HCT116 (cell line): Measurements from ENCODE around the gene ABCB10. TPM values are rescaled to one million over a fixed set of nuclear protein-coding genes. Genes with fewer than 3 reads are reported as not detected.

Experiments
- ATAC-seq: fragments of 200-7000 bp; cut with Tn5 transposase; 2 replicates; pipeline ENCODE4 v1.9.1; 2020; ENCODE audit warnings: mild to moderate bottlenecking, moderate library complexity
- BruUV-seq: library from RNA; stranded (reverse); fragments of 400-500 nt; replicated peaks from 2 replicates; lab custom pipeline; 2021; lab: Mats Ljungman, UMichigan
- CTCF ChIA-PET: fragments of 300-600 bp; sonication (Branson Sonifier 250); formaldehyde crosslinking; loops from one replicate; lab custom pipeline; 2021; ENCODE audit warnings: antibody characterized with exemption; lab: Charles Lee
- POLR2A ChIA-PET: fragments of 300-600, 350-600 bp; sonication (Branson Sonifier 250); formaldehyde crosslinking; loops from one replicate; lab custom pipeline; 2021; ENCODE audit warnings: antibody characterized with exemption; lab: Charles Lee
- RAD21 ChIA-PET, 2 experiments: fragments of 300-600 bp; sonication (Branson Sonifier 250); formaldehyde crosslinking; loops; one replicate each; lab custom pipeline; 2023; ENCODE audit warnings: low total read pairs in 2 of 2; ENCODE audit not compliant: uncharacterized antibody in 2 of 2, unreplicated experiment in 2 of 2, low non-redundant PET in 1 of 2; lab: Charles Lee
- DNase-seq: peaks from one replicate; pipeline ENCODE4 v3.0.0-alpha.2; 2010; ENCODE audit warnings: low read depth, low spot score
- H2AFZ ChIP-seq: fragments of 200-600 bp; shearing (Covaris generic), sonication (generic); 2 replicates; pipeline ENCODE4 v1.6.1; 2017; ENCODE audit warnings: low read depth, mixed run types, mixed read lengths, antibody characterized with exemption, low read length; ENCODE audit not compliant: poor library complexity, severe bottlenecking
- H3K27ac ChIP-seq: 2 replicates; pipeline ENCODE4 v1.5.1; 2012; ENCODE audit warnings: low read depth, low read length
- H3K27me3 ChIP-seq: fragments of 200-600 bp; sonication (generic); 2 replicates; pipeline ENCODE4 v1.6.1; 2016; ENCODE audit warnings: mixed run types, low read length, mixed read lengths; ENCODE audit not compliant: insufficient read depth
- H3K36me3 ChIP-seq, 2 experiments: fragments of 200-500 bp in 1 of 2; fragments of 200-600 bp in 1 of 2; sonication (Bioruptor generic) in 1 of 2; sonication (generic) in 1 of 2; 2 replicates each; pipeline versions ENCODE4 v1.5.1 to v1.6.1; 2014 to 2016; ENCODE audit warnings: low read length in 2 of 2, inconsistent platforms in 1 of 2, mixed read lengths in 1 of 2, mixed run types in 1 of 2; ENCODE audit not compliant: insufficient read depth in 2 of 2, control insufficient read depth in 1 of 2
- H3K4me1 ChIP-seq, 2 experiments: fragments of 200-600 bp in 1 of 2; sonication (generic) in 1 of 2; 2 replicates each; pipeline versions ENCODE4 v1.5.1 to v1.6.1; 2012 to 2017; ENCODE audit warnings: low read length in 2 of 2, inconsistent platforms in 1 of 2, mild to moderate bottlenecking in 1 of 2, mixed read lengths in 1 of 2, mixed run types in 1 of 2, moderate library complexity in 1 of 2; ENCODE audit not compliant: insufficient read depth in 2 of 2, control insufficient read depth in 1 of 2
- H3K4me2 ChIP-seq: fragments of 200-600 bp; sonication (generic); 2 replicates; pipeline ENCODE4 v1.6.1; 2017; ENCODE audit warnings: mixed run types, low read length, mixed read lengths
- H3K4me3 ChIP-seq, 2 experiments: fragments of 200-600 bp in 1 of 2; sonication (generic) in 1 of 2; replicated peaks in 1 of 2; 2 replicates each; pipeline ENCODE4 v1.5.1; 2011 to 2016; ENCODE audit warnings: low read length in 2 of 2, control low read depth in 1 of 2, low read depth in 1 of 2, mild to moderate bottlenecking in 1 of 2, mixed read lengths in 1 of 2, mixed run types in 1 of 2
- H3K79me2 ChIP-seq: fragments of 200-600 bp; sonication (generic); 2 replicates; pipeline ENCODE4 v1.6.1; 2017; ENCODE audit warnings: mild to moderate bottlenecking, mixed run types, low read length, moderate library complexity, mixed read lengths; ENCODE audit not compliant: insufficient read depth
- H3K9ac ChIP-seq: fragments of 200-600 bp; sonication (generic); 2 replicates; pipeline ENCODE4 v1.6.1; 2016; ENCODE audit warnings: low read length, mixed read lengths
- H3K9me2 ChIP-seq: fragments of 200-600 bp; sonication (generic), shearing (Covaris generic); 2 replicates; pipeline ENCODE4 v1.6.1; 2017; ENCODE audit warnings: mixed run types, mild to moderate bottlenecking, moderate library complexity; ENCODE audit not compliant: insufficient read depth
- H3K9me3 ChIP-seq, 2 experiments: fragments of 200-500 bp in 1 of 2; fragments of 200-600 bp in 1 of 2; sonication (Bioruptor generic) in 1 of 2; sonication (generic) in 1 of 2; 2 replicates each; pipeline ENCODE4 v1.6.1; 2014 to 2017; ENCODE audit warnings: low read length in 2 of 2, mixed read lengths in 2 of 2, inconsistent platforms in 1 of 2, low read depth in 1 of 2, mild to moderate bottlenecking in 1 of 2, mixed run types in 1 of 2, moderate library complexity in 1 of 2; ENCODE audit not compliant: control insufficient read depth in 1 of 2, insufficient read depth in 1 of 2
- H4K20me1 ChIP-seq: fragments of 200-600 bp; sonication (generic), shearing (Covaris generic); 2 replicates; pipeline ENCODE4 v1.6.1; 2017; ENCODE audit warnings: mixed run types, mild to moderate bottlenecking, moderate library complexity; ENCODE audit not compliant: insufficient read depth
- ATF3 ChIP-seq: IDR thresholded peaks from 2 replicates; pipeline ENCODE4 v1.6.1; 2012
- CEBPB ChIP-seq: IDR thresholded peaks from 2 replicates; pipeline ENCODE4 v1.6.1; 2012; ENCODE audit warnings: low read depth
- EZH2 ChIP-seq: fragments of 200-600 bp; sonication (generic); IDR thresholded peaks from 2 replicates; pipeline ENCODE4 v1.6.1; 2017; ENCODE audit warnings: antibody characterized with exemption, mixed run types
- FOSL1 ChIP-seq: IDR thresholded peaks from 2 replicates; pipeline ENCODE4 v1.6.1; 2012; ENCODE audit warnings: low read depth
- JUND ChIP-seq: IDR thresholded peaks from 2 replicates; pipeline ENCODE4 v1.6.1; 2012
- MAX ChIP-seq: IDR thresholded peaks from 2 replicates; pipeline ENCODE4 v1.6.1; 2012
- POLR2A ChIP-seq: IDR thresholded peaks from 2 replicates; pipeline ENCODE4 v1.7.0; 2011; ENCODE audit warnings: borderline replicate concordance; ENCODE audit not compliant: insufficient read depth, insufficient read length; ENCODE audit errors: extremely low read depth
- POLR2AphosphoS5 ChIP-seq: IDR thresholded peaks from 2 replicates; pipeline ENCODE4 v1.6.1; 2011; ENCODE audit warnings: mild to moderate bottlenecking, low read depth, low read length, moderate library complexity
- REST ChIP-seq: IDR thresholded peaks from 2 replicates; pipeline ENCODE4 v1.6.1; 2012; ENCODE audit warnings: low read depth
- SP1 ChIP-seq: IDR thresholded peaks from 2 replicates; pipeline ENCODE4 v1.6.1; 2012; ENCODE audit warnings: low read depth
- SRF ChIP-seq: IDR thresholded peaks from 2 replicates; pipeline ENCODE4 v1.6.1; 2012; ENCODE audit warnings: low read depth
- TCF7L2 ChIP-seq: IDR thresholded peaks from 2 replicates; pipeline ENCODE4 v1.7.0; 2011; ENCODE audit warnings: borderline replicate concordance, inconsistent platforms; ENCODE audit not compliant: insufficient read depth, insufficient read length; ENCODE audit errors: extremely low read depth
- ZBTB33 ChIP-seq: IDR thresholded peaks from 2 replicates; pipeline ENCODE4 v1.6.1; 2011; ENCODE audit warnings: mild to moderate bottlenecking, low read length, moderate library complexity; ENCODE audit not compliant: insufficient replicate concordance; ENCODE audit errors: extremely low read depth
- ZNF274 ChIP-seq: fragments of 200-500 bp; sonication (Bioruptor generic); IDR thresholded peaks from 2 replicates; pipeline ENCODE4 v1.6.1; 2014; ENCODE audit warnings: mild to moderate bottlenecking, low read depth, low read length, inconsistent platforms
- intact Hi-C: fragments of 100-400 bp; cut with micrococcal nuclease; formaldehyde crosslinking; loops from 2 replicates; pipeline ENCODE4 v1.10.0; 2022
- total RNA-seq: library from RNA; stranded (reverse); gene quantifications from one replicate; pipeline ENCODE4 v1.2.1, GENCODE V29; 2021; ENCODE audit not compliant: unreplicated experiment

Gene ABCB10
- total RNA-seq, 1 experiment from 2014 or later: 20.3 TPM

DNA sequence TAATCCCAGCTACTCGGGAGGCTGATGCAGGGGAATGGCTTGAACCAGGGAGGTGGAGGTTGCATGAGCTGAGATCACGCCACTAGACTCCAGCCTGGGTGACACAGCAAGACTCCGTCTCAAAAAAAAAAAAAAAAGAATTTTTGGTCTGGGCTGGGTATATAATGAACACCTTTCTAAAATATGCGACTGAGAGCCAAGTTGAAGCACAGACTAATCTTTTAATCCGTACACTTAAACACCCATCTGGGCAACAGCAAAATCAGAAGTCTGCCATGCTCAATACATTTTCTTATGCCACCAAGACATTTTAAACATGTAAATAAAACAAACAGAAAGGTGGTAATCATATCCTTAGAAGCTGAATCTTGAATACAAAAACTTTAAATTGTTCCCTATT is 31.6 kb upstream of the ABCB10 start:
- Histone ChIP-seq H3K36me3 (peaks cover 0 to 5% of the 10 kb centered on the region in 2 experiments; a peak in 2 of 4 replicates), H3K4me3 (no peak overlapping the region), H3K79me2 (no peaks in the 10 kb centered on the region), H4K20me1 (no peaks in the 10 kb centered on the region), H3K27me3 (no peaks in the 10 kb centered on the region), H3K9me3 (no peaks in the 10 kb centered on the region), H3K9me2 (no peaks in the 10 kb centered on the region), H3K27ac (no peak overlapping the region), H2AFZ (no peak overlapping the region), H3K9ac (no peak overlapping the region), H3K4me1 (no peaks in the 10 kb centered on the region), H3K4me2 (no peak overlapping the region)
- no TSS peak for BruUV-seq
- ATAC-seq (no peak), DNase-seq (no peak)
- TF ChIP-seq FOSL1 (no peak), TCF7L2 (no peak), CEBPB (no peak), SRF (no peak), REST (no peak), MAX (no peak), EZH2 (no peak), POLR2AphosphoS5 (no peak), ZBTB33 (no peak), POLR2A (no peak), SP1 (no peak), JUND (no peak), ATF3 (no peak), ZNF274 (no peak)
- ChIA-PET CTCF (no interaction called here), POLR2A (no interaction called here), RAD21 (no interaction called here)
- intact Hi-C loops: no loop called here
